Spinal cord (tissue), 10 donors: ENCODE measurements around the gene DCUN1D2. TPM values are rescaled to one million over a fixed set of nuclear protein-coding genes. Genes with fewer than 3 reads are reported as not detected.

Experiments used
- DNase-seq, 6 donors: peaks; one replicate each; pipeline versions ENCODE4 v3.0.0 to v3.0.0-alpha.2; 2013 to 2015; ENCODE audit warnings: low spot score in 6 of 6, low read depth in 4 of 6
- H3K27ac ChIP-seq: one replicate; pipeline ENCODE4 v1.5.1; 2013; ENCODE audit warnings: low read depth, low read length, control low read depth
- H3K27me3 ChIP-seq: one replicate; pipeline ENCODE4 v1.6.1; 2013; ENCODE audit warnings: low read length; ENCODE audit not compliant: control insufficient read depth, insufficient read depth
- H3K36me3 ChIP-seq: one replicate; pipeline ENCODE4 v1.6.1; 2013; ENCODE audit warnings: low read length; ENCODE audit not compliant: control insufficient read depth, insufficient read depth
- H3K4me1 ChIP-seq: one replicate; pipeline ENCODE4 v1.6.1; 2013; ENCODE audit warnings: low read length; ENCODE audit not compliant: control insufficient read depth, insufficient read depth
- H3K4me3 ChIP-seq: one replicate; pipeline ENCODE4 v1.5.1; 2013; ENCODE audit warnings: low read depth, low read length, control low read depth
- H3K9me3 ChIP-seq: one replicate; pipeline ENCODE4 v1.6.1; 2013; ENCODE audit warnings: low read length; ENCODE audit not compliant: control insufficient read depth, insufficient read depth
- WGBS: methylation state at CpG from one replicate; pipeline ENCODE4 v1.1.5; 2013; ENCODE audit warnings: missing lambda C conversion rate; ENCODE audit not compliant: insufficient coverage; 5-methylcytosine and 5-hydroxymethylcytosine counted together
- polyA plus RNA-seq, 2 donors: library from polyadenylated mRNA; unstranded; fragments of 120-200 nt; gene quantifications; one replicate each; pipeline ENCODE4 v1.2.1, GENCODE V29; 2013; ENCODE audit not compliant: insufficient read length in 2 of 2
- total RNA-seq, 2 donors: library from RNA; depleted of rRNA in 1 of 2; stranded (reverse); fragments of 120-200 nt in 1 of 2; fragments of >200 nt in 1 of 2; gene quantifications; one replicate each; pipeline versions ENCODE4 v1.2.3 to v1.2.4, GENCODE V29; 2013 to 2014
- donor health status: healthy.

Gene DCUN1D2
- total and polyA plus RNA-seq, 4 donors: 25.8 to 41.3 (median 33.1) TPM

DNA sequence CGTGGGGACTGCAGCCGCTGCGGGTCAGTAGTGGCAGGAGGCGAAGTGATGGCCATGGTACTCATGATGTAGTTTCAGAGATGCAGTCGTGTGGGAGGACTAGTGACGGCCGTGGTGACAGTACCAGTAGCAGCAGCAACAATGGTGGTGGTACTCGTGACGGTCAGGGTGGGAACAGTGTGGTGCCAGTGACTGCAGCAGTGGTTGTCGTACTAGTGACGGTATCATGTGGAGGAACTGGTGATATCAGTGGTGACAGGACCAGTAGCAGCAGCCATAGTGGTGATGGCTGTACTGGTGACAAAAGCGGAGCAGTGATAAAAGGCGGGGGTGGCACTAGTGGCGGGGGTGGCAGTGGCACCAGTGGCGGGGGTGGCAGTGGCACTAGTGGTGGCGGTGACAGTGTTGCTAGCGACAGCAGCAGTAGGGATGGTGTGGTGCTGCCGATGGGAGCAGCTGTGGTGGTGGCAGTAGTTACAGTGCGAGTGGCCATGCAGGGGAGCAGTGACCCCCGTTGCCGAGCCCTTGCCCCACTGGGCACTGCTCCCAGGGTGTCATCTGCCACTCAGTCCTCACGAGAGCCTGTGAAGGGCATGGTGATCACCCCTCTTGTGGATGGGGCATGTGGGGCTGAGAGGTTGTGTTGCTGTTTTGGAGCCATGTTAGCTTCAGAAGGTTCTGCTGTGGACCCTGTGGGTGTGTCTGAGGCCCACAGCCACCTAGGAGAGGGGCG lies 60.0 kb downstream of the DCUN1D2 start:
- no peak overlapping the region for H3K4me3 ChIP-seq
- DNase-seq: no peak
- H3K36me3 ChIP-seq: peaks cover 58% of the 10 kb centered on the region
- no peaks in the 10 kb centered on the region for H3K4me1 ChIP-seq
- H3K27ac ChIP-seq: no peak overlapping the region
- 98% methylated on average over 20 of the region's 23 CpGs for WGBS
- H3K9me3 ChIP-seq: no peaks in the 10 kb centered on the region
- H3K27me3 ChIP-seq: no peaks in the 10 kb centered on the region

- Histone ChIP-seq H3K9me3 (no peaks in the 10 kb centered on the region), H3K36me3 (peaks cover 58% of the 10 kb centered on the region), H3K4me1 (no peaks in the 10 kb centered on the region), H3K27ac (no peak overlapping the region), H3K27me3 (no peaks in the 10 kb centered on the region), H3K4me3 (no peak overlapping the region)
- WGBS: 90% methylated on average over 15 of the region's 16 CpGs
- DNase-seq: no peak
Measured at GRCh38 chr13:113429608-113429985, 60.9 kb downstream of the DCUN1D2 start.

- Histone ChIP-seq H3K4me3 (no peak overlapping the region), H3K27ac (no peak overlapping the region), H3K4me1 (no peaks in the 10 kb centered on the region), H3K9me3 (no peaks in the 10 kb centered on the region), H3K27me3 (no peaks in the 10 kb centered on the region), H3K36me3 (peaks cover 62% of the 10 kb centered on the region)
- DNase-seq: no peak
- 95% methylated on average over 43 of the region's 45 CpGs for WGBS
Measured at GRCh38 chr13:113428871-113429607, 61.5 kb downstream of the DCUN1D2 start.

DNA sequence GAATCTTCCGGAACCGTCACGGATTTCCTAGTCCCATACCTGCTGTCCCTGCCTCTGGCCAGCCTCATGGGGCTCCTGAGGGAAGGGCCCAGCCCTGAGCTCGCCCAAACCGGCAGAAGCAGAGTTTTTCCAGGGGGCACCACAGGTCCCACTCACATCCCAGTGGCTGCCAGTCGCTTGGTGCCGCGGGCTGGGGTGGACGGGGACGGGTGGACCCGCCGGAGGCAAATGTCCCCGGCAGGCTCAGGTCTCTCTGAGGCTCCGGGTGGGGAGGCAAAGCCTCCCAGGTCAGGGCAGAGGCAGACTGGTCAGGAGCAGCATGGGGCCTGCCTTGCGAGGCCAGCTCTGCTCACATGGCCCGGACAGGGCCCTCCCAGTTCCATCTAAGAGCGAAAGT lies 62.0 kb downstream of the DCUN1D2 start:
- WGBS: 95% methylated on average over 14 of the region's 17 CpGs
- Histone ChIP-seq H3K27me3 (no peaks in the 10 kb centered on the region), H3K27ac (no peak overlapping the region), H3K9me3 (no peaks in the 10 kb centered on the region), H3K36me3 (peaks cover 66% of the 10 kb centered on the region), H3K4me1 (peaks cover 3% of the 10 kb centered on the region), H3K4me3 (no peak overlapping the region)
- no peak for DNase-seq

DNA sequence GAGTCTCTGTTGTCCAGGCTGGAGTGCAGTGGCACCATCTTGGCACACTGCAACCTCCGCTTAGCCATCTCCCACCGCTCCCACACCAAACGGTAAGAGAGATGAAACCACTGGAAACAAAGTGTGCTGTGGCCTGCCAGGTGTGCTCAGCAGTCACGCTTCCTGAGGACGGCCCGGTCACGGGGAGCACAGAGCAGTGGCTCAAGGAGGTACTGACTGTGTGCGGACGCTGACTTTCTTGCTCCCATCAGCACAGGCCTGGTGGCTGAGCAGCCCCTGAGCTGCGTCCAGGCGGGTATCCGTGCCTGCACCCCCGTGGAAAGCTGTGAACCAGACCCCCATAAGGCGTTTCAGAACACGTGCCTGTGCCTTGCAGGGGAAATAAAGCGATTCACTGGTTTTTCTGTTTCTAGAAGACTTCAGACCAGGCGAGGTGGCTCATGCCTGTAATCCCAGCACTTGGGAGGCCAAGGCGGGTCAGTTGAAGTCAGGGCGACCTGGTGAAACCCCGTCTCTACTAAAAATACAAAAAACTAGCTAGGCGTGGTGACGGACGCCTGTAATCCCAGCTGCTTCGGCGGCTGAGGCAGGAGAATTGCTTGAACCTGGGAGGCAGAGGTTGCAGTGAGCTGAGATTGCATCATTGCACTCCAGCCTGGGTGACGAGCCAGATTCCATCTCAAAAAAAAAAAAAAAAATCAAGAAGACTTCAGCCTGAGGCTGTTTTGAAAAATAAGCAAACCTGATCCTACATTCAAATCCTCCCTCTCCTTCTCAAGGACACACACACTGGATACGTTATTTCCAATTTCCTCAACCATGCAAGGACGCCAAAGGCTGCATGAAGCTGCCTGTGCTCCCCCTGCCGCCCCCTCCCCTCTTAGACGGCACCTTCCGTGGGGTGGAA lies 62.7 kb downstream of the DCUN1D2 start:
- WGBS: 87% methylated on average over 29 of the region's 31 CpGs
- no peak overlapping the region for H3K27ac ChIP-seq
- no peaks in the 10 kb centered on the region for H3K27me3 ChIP-seq
- no peak for DNase-seq
- H3K4me3 ChIP-seq: no peak overlapping the region
- no peaks in the 10 kb centered on the region for H3K9me3 ChIP-seq
- H3K4me1 ChIP-seq: peaks cover 9% of the 10 kb centered on the region
- peaks cover 66% of the 10 kb centered on the region for H3K36me3 ChIP-seq

DNA sequence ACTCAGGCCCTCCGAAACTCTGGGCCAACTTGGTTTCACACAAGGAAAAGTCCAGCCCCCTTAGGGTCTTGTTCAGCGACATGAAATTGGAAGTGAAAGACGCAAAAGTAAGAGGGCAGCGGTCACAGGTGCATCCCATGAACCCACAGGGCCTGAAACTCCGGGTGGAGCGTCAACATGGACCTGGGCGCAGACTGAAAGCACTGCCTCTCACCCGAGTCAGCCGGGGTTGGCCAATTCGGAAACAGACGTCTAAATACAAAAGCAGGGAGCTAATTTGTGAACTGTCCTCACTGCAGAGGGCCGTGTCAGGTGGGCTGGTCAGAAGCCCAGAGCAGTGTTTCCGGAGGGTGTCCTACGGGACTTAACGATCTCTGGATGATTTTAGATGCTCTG lies 63.9 kb downstream of the DCUN1D2 start:
- WGBS: 86% methylated on average over 15 of the region's 15 CpGs
- Histone ChIP-seq H3K9me3 (no peaks in the 10 kb centered on the region), H3K27me3 (no peaks in the 10 kb centered on the region), H3K4me3 (no peak overlapping the region), H3K4me1 (peaks cover 21% of the 10 kb centered on the region), H3K36me3 (peaks cover 64% of the 10 kb centered on the region), H3K27ac (no peak overlapping the region)
- DNase-seq: no peak

DNA sequence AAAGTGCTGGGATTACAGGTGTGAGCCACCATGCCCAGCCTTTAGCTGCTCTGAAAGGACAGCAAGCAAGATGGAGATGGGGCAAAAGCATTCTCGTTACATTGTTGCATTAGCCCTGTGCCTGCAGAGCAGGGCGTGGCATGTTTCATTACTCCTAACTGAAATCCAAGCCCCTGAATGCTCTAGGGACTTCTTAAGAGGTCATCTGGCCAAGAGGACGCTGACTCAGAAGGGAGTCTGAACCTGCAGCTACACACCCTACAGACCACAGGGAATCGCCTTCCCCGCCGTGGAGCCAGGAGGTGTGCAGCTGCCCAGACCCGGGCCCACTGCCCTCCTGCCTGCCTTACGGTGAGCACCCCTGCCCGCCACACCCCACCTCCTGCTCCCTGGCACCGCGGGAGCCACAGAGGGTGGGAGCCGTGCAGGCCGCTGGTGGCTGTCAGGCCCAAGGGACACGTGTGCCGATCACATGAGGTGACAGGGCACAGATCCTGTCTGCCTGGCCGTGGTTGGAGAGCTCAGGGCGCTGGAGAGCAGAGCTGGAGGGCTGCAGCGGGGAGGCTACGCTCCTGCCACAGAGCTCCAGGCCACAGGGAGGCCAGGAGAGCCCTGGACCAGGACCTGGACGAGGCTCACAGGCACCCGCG lies 64.4 kb downstream of the DCUN1D2 start:
- 97% methylated on average over 21 of the region's 22 CpGs for WGBS
- Histone ChIP-seq H3K36me3 (peaks cover 60% of the 10 kb centered on the region), H3K9me3 (no peaks in the 10 kb centered on the region), H3K27ac (no peak overlapping the region), H3K4me1 (peaks cover 25% of the 10 kb centered on the region), H3K4me3 (no peak overlapping the region), H3K27me3 (no peaks in the 10 kb centered on the region)
- DNase-seq: no peak

GRCh38 chr13:113423520-113424163 lies 66.9 kb downstream of the DCUN1D2 start:
- Histone ChIP-seq H3K27ac (no peak overlapping the region), H3K9me3 (no peaks in the 10 kb centered on the region), H3K27me3 (no peaks in the 10 kb centered on the region), H3K4me1 (peaks cover 25% of the 10 kb centered on the region), H3K36me3 (peaks cover 42% of the 10 kb centered on the region), H3K4me3 (no peak overlapping the region)
- no peak for DNase-seq
- WGBS: 88% methylated on average over 10 of the region's 11 CpGs
